GM23248 (cell line): ENCODE results near the gene LAMA4. TPM values are rescaled to one million over a fixed set of nuclear protein-coding genes. Genes with fewer than 3 reads are reported as not detected.
A peak's percentile ranks its signal among the peaks of the same experiment; 100 is the strongest.

ENCODE experiments used
- DNase-seq: peaks from one replicate; pipeline ENCODE4 v3.0.0-alpha.2; 2015
- H2AFZ ChIP-seq: fragments of 200-600 bp; sonication (generic); 2 replicates; pipeline ENCODE4 v1.6.1; 2016; ENCODE audit warnings: antibody characterized with exemption
- H3F3A ChIP-seq: fragments of 200-600 bp; sonication (generic); 2 replicates; pipeline ENCODE4 v1.6.1; 2016; ENCODE audit warnings: mild to moderate bottlenecking, antibody characterized with exemption, mixed run types; ENCODE audit not compliant: insufficient read depth
- H3K27ac ChIP-seq: fragments of 200-600 bp; sonication (generic); 2 replicates; pipeline ENCODE4 v1.5.1; 2016; ENCODE audit warnings: mild to moderate bottlenecking
- H3K27me3 ChIP-seq: fragments of 200-600 bp; sonication (generic); replicated peaks from 2 replicates; pipeline ENCODE4 v1.6.1; 2016; ENCODE audit warnings: mild to moderate bottlenecking; ENCODE audit not compliant: insufficient read depth
- H3K36me3 ChIP-seq: fragments of 200-600 bp; sonication (generic); 2 replicates; pipeline ENCODE4 v1.6.1; 2016; ENCODE audit warnings: low read depth, mild to moderate bottlenecking
- H3K4me1 ChIP-seq: fragments of 200-600 bp; sonication (generic); 2 replicates; pipeline ENCODE4 v1.6.1; 2016; ENCODE audit warnings: mild to moderate bottlenecking; ENCODE audit not compliant: insufficient read depth
- H3K4me2 ChIP-seq: fragments of 200-600 bp; sonication (generic); one replicate; pipeline ENCODE4 v1.6.1; 2016; ENCODE audit warnings: mild to moderate bottlenecking; ENCODE audit not compliant: unreplicated experiment
- H3K4me3 ChIP-seq: fragments of 200-600 bp; sonication (generic); 2 replicates; pipeline ENCODE4 v1.5.1; 2016; ENCODE audit warnings: mild to moderate bottlenecking
- H3K79me2 ChIP-seq: fragments of 200-600 bp; sonication (generic); 2 replicates; pipeline ENCODE4 v1.6.1; 2016; ENCODE audit warnings: mild to moderate bottlenecking; ENCODE audit not compliant: insufficient read depth
- H3K9ac ChIP-seq: fragments of 200-600 bp; sonication (generic); 2 replicates; pipeline ENCODE4 v1.6.1; 2016; ENCODE audit warnings: mild to moderate bottlenecking
- H3K9me2 ChIP-seq: fragments of 200-600 bp; sonication (generic); 2 replicates; pipeline ENCODE4 v1.6.1; 2016; ENCODE audit warnings: mixed run types, mild to moderate bottlenecking, moderate library complexity; ENCODE audit not compliant: insufficient read depth
- H3K9me3 ChIP-seq: fragments of 200-600 bp; sonication (generic); one replicate; pipeline ENCODE4 v1.6.1; 2017; ENCODE audit warnings: low read depth
- H4K20me1 ChIP-seq: fragments of 200-600 bp; sonication (generic); 2 replicates; pipeline ENCODE4 v1.6.0; 2016; ENCODE audit not compliant: insufficient read depth
- EZH2 ChIP-seq: fragments of 200-600 bp; sonication (generic); IDR thresholded peaks from 2 replicates; pipeline ENCODE4 v1.6.1; 2018; ENCODE audit warnings: antibody characterized with exemption, mild to moderate bottlenecking; ENCODE audit not compliant: insufficient read depth, poor library complexity, severe bottlenecking
- EZH2phosphoT487 ChIP-seq: fragments of 200-600 bp; sonication (generic); IDR thresholded peaks from 2 replicates; pipeline ENCODE4 v1.6.1; 2018; ENCODE audit warnings: antibody characterized with exemption, moderate library complexity, mild to moderate bottlenecking, low read depth; ENCODE audit not compliant: insufficient read depth
- WGBS, 2 experiments: methylation state at CpG; one replicate each; pipeline ENCODE4 v1.1.6; 2015 to 2017; ENCODE audit warnings: low lambda C conversion rate in 2 of 2, low coverage in 1 of 2; ENCODE audit errors: missing lambda C conversion rate in 2 of 2; 5-methylcytosine and 5-hydroxymethylcytosine counted together
- in situ Hi-C: fragments of 300-500 bp; cut with MboI; formaldehyde crosslinking; loops from 2 replicates; pipeline ENCODE4 v1.15.0; 2020
- polyA plus RNA-seq: library from polyadenylated mRNA; unstranded; fragments of >200 nt; fragmentation: Nextera tagmentation; extraction: Ambion mirVana; gene quantifications from 2 replicates; pipeline ENCODE4 v1.2.1, GENCODE V29; 2016
- total RNA-seq: library from RNA; depleted of rRNA; stranded (reverse); fragments of >200 nt; shearing (Covaris generic); gene quantifications from 2 replicates; pipeline ENCODE4 v1.2.3, GENCODE V29; 2014; rRNA removed

The LAMA4 gene, protein sequence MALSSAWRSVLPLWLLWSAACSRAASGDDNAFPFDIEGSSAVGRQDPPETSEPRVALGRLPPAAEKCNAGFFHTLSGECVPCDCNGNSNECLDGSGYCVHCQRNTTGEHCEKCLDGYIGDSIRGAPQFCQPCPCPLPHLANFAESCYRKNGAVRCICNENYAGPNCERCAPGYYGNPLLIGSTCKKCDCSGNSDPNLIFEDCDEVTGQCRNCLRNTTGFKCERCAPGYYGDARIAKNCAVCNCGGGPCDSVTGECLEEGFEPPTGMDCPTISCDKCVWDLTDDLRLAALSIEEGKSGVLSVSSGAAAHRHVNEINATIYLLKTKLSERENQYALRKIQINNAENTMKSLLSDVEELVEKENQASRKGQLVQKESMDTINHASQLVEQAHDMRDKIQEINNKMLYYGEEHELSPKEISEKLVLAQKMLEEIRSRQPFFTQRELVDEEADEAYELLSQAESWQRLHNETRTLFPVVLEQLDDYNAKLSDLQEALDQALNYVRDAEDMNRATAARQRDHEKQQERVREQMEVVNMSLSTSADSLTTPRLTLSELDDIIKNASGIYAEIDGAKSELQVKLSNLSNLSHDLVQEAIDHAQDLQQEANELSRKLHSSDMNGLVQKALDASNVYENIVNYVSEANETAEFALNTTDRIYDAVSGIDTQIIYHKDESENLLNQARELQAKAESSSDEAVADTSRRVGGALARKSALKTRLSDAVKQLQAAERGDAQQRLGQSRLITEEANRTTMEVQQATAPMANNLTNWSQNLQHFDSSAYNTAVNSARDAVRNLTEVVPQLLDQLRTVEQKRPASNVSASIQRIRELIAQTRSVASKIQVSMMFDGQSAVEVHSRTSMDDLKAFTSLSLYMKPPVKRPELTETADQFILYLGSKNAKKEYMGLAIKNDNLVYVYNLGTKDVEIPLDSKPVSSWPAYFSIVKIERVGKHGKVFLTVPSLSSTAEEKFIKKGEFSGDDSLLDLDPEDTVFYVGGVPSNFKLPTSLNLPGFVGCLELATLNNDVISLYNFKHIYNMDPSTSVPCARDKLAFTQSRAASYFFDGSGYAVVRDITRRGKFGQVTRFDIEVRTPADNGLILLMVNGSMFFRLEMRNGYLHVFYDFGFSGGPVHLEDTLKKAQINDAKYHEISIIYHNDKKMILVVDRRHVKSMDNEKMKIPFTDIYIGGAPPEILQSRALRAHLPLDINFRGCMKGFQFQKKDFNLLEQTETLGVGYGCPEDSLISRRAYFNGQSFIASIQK (N-terminal part only)
- total RNA-seq (429 and 440 TPM in 2 replicates), polyA plus RNA-seq (331 and 339 TPM in 2 replicates)

DNA sequence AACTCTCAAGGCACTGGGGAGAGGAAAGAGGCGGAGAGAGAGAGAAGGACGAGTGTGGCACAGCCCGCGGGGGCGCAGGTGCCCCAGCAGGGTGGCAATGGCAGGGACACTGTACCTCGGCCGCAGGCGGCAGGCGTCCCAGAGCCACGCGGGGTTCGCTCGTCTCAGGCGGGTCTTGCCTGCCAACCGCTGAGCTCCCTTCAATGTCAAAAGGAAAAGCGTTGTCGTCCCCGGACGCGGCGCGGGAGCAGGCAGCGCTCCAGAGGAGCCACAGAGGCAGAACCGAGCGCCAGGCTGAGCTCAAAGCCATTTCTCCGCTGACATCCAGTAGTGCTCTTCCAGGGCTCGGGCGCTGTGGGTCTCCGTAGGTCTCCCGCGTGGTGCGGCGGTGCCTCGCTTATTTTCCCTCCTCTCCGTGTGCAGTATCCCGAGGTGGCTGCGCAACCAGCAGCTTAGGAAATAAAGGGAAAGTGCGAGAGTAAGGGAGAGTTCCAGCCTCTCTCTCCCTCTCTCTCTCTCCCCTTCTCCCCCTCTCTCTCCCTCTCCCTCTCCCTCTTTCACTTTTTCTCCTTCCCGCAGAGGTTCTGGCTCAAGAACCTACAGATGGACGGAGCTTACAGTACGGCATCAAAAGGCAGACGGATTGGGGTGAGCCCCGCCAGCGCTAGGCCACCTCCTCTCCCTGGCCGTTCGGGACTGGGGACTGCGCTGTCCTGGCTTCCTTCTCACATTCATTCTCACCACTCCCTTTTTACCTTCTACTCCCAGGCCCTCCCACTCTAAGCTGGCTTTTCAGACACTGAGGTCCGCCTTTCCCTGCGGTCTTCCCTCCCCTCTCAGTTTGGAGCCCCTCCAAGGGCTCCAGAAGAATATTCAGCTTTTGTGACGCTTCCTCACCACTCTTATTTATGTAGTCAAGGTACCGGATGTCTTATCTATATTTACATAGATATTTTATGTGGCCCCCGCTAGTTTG lies at the start of gene LAMA4:
LAMA4 (minus strand) TSS at position 727 of the 976 bp plus-strand sequence; CDS start at position 310, 417 bp downstream.
- peak within 1 kb of the TSS; percentile 58 for H2AFZ ChIP-seq
- peak within 1 kb of the TSS; percentile 95 for H3K9ac ChIP-seq
- DNase-seq, result peak; percentile 83
- H3K79me2 ChIP-seq, result peaks cover 53% of the 10 kb centered on the region
- H3K9me3 ChIP-seq, result no peaks in the 10 kb centered on the region
- TF ChIP-seq EZH2phosphoT487 (no peak), EZH2 (no peak)
- peak within 1 kb of the TSS; percentile 82 for H3K27ac ChIP-seq
- peak within 1 kb of the TSS; percentile 100 for H3K4me3 ChIP-seq
- WGBS, 2 experiments, result 1% methylated on average over 48 to 51 of the region's 52 CpGs
- H3K36me3 ChIP-seq, result peaks cover 27% of the 10 kb centered on the region; the same call in 1 of the 2 replicates
- H4K20me1 ChIP-seq, result no peaks in the 10 kb centered on the region
- H3K9me2 ChIP-seq, result no peaks in the 10 kb centered on the region
- in situ Hi-C loops, result no loop called here
- H3F3A ChIP-seq, result peaks cover 51% of the 10 kb centered on the region
- no peaks in the 10 kb centered on the region for H3K27me3 ChIP-seq
- H3K4me1 ChIP-seq, result peaks cover 29% of the 10 kb centered on the region
- H3K4me2 ChIP-seq, result peak within 1 kb of the TSS; percentile 96

DNA sequence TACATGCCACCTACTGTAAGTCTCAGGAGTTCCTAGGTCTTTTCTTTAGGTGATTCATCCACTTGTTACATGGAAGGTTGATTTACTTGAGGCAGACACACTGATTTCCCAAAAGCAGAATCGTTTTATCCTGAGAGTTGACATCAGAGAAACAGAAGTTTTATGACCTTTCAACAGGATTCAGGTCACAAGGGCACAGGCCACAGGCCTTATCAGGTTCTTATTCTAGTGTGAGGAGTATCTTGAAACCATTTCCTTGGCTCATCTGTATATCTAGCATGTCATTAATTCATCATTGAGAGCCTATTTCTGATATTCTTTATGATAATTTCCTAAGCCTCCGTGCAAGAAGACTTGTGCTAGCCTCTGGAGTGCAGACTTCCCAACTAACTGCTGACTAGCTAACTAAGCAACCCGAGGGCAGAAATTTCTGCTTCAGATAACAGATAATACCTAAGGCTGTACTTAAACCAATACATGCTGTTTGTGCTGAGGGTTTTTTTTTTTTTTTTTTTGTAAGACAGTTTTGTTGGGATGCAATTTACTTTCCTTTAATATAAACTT lies 47.9 kb upstream of the LAMA4 start:
- Histone ChIP-seq H3K9me2 (no peaks in the 10 kb centered on the region), H4K20me1 (no peaks in the 10 kb centered on the region), H2AFZ (no peak overlapping the region), H3K79me2 (no peaks in the 10 kb centered on the region), H3K9ac (no peak overlapping the region), H3K4me2 (no peak overlapping the region), H3K36me3 (no peaks in the 10 kb centered on the region), H3K27me3 (no peaks in the 10 kb centered on the region), H3K27ac (no peak overlapping the region), H3F3A (peaks cover 44% of the 10 kb centered on the region), H3K4me1 (peaks cover 41% of the 10 kb centered on the region), H3K9me3 (no peaks in the 10 kb centered on the region), H3K4me3 (no peak overlapping the region)
- no peak for DNase-seq
- in situ Hi-C loops, result loop anchor here (25.0 kb wide), 1 partner anchor 115 kb away; no protein-coding TSS in a partner anchor
- 73 to 84% methylated on average over 3 of the region's 3 CpGs for WGBS, 2 experiments
- TF ChIP-seq EZH2, result no peak
- no peak for TF ChIP-seq EZH2phosphoT487

DNA sequence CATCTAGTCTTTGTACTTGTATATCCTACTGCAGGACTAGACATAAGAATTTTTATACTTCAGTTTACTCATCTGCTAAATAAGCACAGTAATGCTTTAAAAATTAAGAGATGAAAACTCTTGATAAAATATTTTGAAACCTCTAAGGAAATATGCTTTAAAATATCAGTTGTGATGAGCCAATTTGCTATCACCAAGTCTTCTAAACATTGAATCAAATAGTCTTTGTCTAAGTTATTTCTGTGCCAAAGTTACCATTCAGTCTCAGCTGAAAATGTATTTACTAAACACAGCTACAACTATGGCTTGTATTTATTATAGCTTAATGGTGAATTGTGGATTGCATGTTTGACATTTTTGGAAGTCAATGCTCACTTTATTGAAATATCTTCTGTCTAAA lies 46.5 kb upstream of the LAMA4 start:
- H3K36me3 ChIP-seq, result no peaks in the 10 kb centered on the region
- H3K4me1 ChIP-seq, result peaks cover 52% of the 10 kb centered on the region
- peak; percentile 23 for DNase-seq
- H3K4me3 ChIP-seq, result no peak overlapping the region
- TF ChIP-seq EZH2 (no peak), EZH2phosphoT487 (no peak)
- H3K27me3 ChIP-seq, result no peaks in the 10 kb centered on the region
- H4K20me1 ChIP-seq, result no peaks in the 10 kb centered on the region
- in situ Hi-C loops, result loop anchor here (25.0 kb wide), 1 partner anchor 114 kb away; no protein-coding TSS in a partner anchor
- peak overlapping the region; percentile 6 for H3K4me2 ChIP-seq
- H3K9ac ChIP-seq, result no peak overlapping the region
- H3K9me3 ChIP-seq, result no peaks in the 10 kb centered on the region
- peak overlapping the region; percentile 100 for H3K27ac ChIP-seq
- H3F3A ChIP-seq, result peaks cover 51% of the 10 kb centered on the region
- no peaks in the 10 kb centered on the region for H3K9me2 ChIP-seq
- H3K79me2 ChIP-seq, result no peaks in the 10 kb centered on the region
- 0 out of 2 replicates have a peak overlapping the region, but pooled peaks have one; percentile 15 for H2AFZ ChIP-seq
